Left renal pelvis (tissue), 4 donors: ENCODE data around the gene BMP8B. TPM values are rescaled to one million over a fixed set of nuclear protein-coding genes. Genes with fewer than 3 reads are reported as not detected.
"Not testable (repeated sequence)": the region's sequence is repeated elsewhere in the genome, so short reads cannot be mapped to it uniquely, and the experiment has no call there.

Experiments
- DNase-seq, 4 donors: peaks; one replicate each; pipeline ENCODE4 v3.0.0-alpha.2; 2013; ENCODE audit warnings: low read depth in 4 of 4, low spot score in 3 of 4
- polyA plus RNA-seq, 4 donors: library from polyadenylated mRNA; unstranded; fragments of 120-200 nt; gene quantifications; one replicate each; pipeline ENCODE4 v1.2.1, GENCODE V29; 2013; ENCODE audit not compliant: insufficient read length in 4 of 4

Gene BMP8B
- 1 to 10 TPM in 3 of 4 donors, under 1 TPM in 1; 0.76 to 3.4 (median 2.5) TPM for polyA plus RNA-seq

GRCh38 chr1:39788758-39789570, at the start of gene BMP8B:
Gene BMP8B, minus strand, starts transcription at chr1:39788865. Its CDS starts 380 bp downstream, at chr1:39788485.
- no peak for DNase-seq

GRCh38 chr1:39836595-39837110, 48.0 kb upstream of the BMP8B start:
- DNase-seq = no peak

GRCh38 chr1:39835935-39836594, 47.4 kb upstream of the BMP8B start:
- no peak for DNase-seq

GRCh38 chr1:39835110-39835509, 46.4 kb upstream of the BMP8B start:
- DNase-seq = no peak

- no peak for DNase-seq
These were observed 45.1 kb upstream of the BMP8B start for GRCh38 chr1:39833621-39834385.

GRCh38 chr1:39833121-39833520, 44.5 kb upstream of the BMP8B start:
- no peak for DNase-seq

GRCh38 chr1:39832294-39832693, 43.6 kb upstream of the BMP8B start:
- DNase-seq = no peak

- DNase-seq = no peak
These were observed 41.3 kb upstream of the BMP8B start for GRCh38 chr1:39829791-39830533.

- no peak for DNase-seq
These were observed 40.1 kb upstream of the BMP8B start for GRCh38 chr1:39828734-39829133.

GRCh38 chr1:39828255-39828654, 39.6 kb upstream of the BMP8B start:
- DNase-seq = not testable (repeated sequence)

GRCh38 chr1:39827201-39827600, 38.5 kb upstream of the BMP8B start:
- DNase-seq = no peak

GRCh38 chr1:39826583-39826982, 37.9 kb upstream of the BMP8B start:
- DNase-seq = no peak

- DNase-seq = no peak
These were observed 36.8 kb upstream of the BMP8B start for GRCh38 chr1:39825432-39825941.

- DNase-seq = not testable (repeated sequence)
These were observed 34.8 kb upstream of the BMP8B start for GRCh38 chr1:39823450-39823849.

- no peak for DNase-seq
These were observed 33.5 kb upstream of the BMP8B start for GRCh38 chr1:39822146-39822545.

GRCh38 chr1:39819091-39819812, 30.6 kb upstream of the BMP8B start:
- no peak for DNase-seq

- no peak for DNase-seq
These were observed 29.8 kb upstream of the BMP8B start for GRCh38 chr1:39818482-39818881.

- peak in 1 of 4 donors; percentile 16 for DNase-seq
These were observed 28.6 kb upstream of the BMP8B start for GRCh38 chr1:39817091-39817932.
